HG03097 (cell line): ENCODE results near the gene AGBL1.

Experiments
- ATAC-seq: cut with Tn5 transposase; IDR thresholded peaks from one replicate; pipeline ENCODE4 v1.9.1; 2021; ENCODE audit not compliant: unreplicated experiment, low FRiP score

The AGBL1 gene

DNA sequence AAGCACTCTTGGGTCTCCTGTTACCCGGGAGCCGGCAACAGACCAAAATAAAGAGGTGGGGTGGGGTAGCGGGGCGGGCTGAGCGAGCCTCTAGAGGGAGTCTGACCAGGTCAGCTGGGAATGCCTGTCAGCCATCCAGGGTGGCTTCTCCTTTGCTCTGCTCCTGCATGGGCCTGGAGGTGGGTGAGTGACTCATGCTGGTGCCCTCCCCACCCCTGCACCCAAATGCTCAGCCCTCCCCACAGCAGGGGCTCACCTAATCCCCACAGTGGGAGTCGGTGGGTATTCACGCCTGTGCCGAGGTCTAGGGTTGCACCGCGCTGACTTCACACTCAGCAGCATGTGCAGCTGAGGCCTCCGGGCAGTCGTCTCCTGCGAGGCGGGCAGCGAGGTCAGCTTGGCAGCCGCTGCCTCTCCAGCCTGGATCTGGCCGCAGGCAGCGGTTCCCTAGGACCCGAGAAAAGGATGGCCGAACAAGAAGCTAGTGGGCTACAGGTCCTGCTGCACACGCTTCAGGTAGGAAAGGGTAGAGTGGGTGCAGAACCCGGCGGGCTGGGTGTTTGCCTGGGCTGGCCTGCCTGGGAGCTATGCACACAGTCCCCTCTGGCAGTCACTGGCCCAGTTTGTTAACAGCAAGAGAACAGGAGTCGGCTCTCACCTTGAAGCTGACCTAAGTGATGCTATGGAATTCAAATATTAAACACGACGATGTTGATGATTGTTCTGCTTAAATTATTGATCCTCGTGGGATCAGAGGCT, at the start of gene AGBL1:
AGBL1 (plus strand) TSS at position 364 of the 759 bp plus-strand sequence.
- ATAC-seq, result no peak

DNA sequence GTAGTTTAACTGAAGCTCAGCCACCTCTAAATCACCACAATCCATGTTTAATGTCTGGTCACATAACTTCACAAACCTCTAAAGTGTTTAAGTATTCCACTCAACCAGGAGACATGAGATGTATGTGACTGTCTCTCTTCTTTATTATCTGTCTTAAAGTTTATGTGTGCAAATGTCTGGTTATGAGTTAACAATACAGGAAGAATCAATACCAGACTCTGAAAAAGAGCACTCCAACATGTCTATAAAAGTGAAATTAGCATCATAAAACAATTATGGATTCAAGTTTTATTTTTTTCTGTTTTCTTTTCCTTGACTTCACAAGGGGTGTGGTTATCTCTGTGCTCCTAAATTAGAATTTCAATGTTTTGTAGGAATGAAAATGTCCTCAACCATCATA, 44.8 kb upstream of the AGBL1 start:
- ATAC-seq, result no peak

DNA sequence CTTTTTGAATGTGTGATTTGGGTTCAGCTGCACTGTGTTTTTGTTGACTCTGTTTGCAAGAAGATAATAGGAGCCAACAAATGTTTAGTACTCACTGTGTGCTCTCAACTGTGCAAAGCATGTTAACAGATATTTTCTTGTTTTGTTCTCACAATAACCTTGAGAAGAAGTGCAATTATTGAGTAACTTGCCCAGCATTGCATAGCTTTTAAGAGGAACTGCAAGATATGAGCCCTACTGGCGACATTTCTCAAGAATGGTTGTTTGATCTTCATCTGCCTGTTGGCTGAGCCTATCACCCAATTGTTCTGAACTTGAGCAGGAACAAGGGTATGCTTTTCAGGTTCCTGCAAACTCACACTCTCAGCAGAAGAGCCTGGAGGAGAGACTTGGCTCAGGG, 43.4 kb upstream of the AGBL1 start:
- no peak for ATAC-seq

DNA sequence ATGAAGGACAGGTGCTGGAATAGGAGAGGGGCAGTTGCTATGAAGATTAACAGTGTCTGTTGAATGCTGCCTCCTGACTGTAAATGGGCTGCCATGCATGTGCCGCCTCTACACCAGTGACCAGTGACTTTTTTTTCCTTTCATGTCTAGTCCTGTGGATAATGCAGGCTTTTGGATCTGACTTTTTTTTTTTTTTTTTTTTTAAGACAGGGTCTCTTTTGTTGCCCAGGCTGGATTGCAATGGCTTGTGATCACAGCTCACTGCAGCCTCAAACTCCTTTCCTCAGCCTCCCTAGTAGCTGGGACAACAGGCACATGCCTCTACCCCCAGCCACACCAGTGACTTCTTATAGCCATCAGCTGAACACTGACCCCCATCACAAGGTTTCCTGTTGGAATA, 41.2 kb upstream of the AGBL1 start:
- ATAC-seq, result no peak

DNA sequence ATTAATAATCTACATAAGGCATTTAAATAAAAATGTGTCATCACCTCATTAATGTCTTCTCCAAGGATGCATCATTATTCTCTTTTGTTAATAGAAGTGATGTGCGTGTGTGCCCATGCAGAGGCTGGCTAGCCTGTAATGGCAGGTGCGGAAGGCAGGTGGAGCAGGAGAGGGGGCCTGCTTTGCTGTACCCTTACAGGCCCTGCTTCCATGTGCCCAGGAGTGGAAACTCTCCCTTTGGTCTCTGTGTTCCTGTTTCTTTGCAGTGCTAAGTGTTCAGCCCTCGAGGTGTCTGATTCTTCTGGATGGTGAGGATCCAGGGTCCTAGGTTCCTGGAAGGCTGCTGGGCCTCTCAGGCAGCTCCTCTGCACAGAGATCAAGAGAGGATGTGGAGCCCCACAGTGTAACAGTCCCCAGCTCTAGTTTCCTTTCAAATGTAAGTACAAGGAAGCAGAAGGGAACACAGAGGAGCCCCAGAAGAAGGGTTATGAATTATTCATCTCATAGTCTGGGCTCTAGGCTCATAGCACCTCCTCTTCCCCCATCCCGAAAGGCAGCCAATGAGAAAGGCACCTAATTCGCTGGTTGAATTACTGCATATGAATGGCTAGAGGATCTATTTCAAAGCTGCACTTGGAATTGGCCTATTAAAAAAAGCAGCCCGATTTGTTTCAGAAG, 39.2 kb upstream of the AGBL1 start:
- ATAC-seq, result no peak

DNA sequence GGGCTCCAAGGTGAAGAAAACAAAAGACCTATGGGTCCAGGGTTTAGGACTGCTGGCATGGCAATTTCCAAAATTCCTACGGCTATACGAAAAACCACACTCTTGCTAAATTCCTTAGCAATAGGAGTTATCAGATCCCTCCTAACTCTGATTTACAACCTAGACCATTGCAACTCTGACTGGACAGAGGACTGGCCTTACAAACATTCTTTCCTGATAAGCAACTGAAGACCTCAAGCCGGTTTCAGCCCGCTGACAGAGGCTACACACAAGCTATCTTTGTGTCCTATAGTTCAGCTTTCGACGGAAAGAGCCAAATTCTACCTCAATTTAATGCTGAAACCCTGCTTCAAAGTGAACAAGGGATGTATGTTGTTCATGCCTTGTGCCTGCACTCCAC, 38.3 kb upstream of the AGBL1 start:
- no peak for ATAC-seq

DNA sequence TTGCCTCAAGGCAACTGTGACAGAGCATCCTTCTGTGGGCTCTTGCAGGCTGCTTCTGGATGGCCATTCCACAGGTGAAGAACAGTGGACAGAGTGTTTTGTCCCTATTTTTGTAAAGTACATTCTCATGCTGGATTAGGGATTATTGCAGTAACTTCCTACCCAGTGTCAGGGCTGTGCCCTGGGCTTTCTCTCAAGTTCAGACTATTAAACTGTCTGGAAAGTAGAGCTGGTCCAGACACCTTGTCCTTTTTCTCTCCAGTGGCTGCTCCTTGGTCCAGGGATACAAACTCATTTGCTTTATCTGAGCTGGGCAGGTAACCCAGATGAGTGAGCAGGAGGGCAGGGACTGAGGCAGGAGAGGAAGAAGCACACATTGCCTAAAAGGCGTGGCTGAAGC, 37.4 kb upstream of the AGBL1 start:
- ATAC-seq, result no peak

DNA sequence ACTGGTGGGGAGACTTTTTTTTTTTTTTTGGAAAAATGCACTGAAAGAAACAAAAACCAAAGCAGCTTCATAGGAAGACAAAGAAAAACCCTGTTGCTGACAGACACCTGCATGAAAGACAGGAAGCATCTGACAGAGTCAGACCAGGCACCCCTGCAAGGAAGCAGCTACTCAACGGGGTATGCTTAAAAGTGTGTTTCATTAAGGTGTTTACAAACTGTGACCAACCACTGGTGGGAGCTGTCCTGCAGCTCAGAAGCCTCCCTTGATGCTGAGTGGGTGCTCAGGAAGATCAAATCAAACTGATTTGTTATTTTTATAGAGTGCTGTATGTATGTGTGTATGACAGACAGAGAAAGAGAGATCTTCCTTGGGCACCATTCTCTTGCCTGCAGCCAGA, 34.7 kb upstream of the AGBL1 start:
- ATAC-seq, result no peak

DNA sequence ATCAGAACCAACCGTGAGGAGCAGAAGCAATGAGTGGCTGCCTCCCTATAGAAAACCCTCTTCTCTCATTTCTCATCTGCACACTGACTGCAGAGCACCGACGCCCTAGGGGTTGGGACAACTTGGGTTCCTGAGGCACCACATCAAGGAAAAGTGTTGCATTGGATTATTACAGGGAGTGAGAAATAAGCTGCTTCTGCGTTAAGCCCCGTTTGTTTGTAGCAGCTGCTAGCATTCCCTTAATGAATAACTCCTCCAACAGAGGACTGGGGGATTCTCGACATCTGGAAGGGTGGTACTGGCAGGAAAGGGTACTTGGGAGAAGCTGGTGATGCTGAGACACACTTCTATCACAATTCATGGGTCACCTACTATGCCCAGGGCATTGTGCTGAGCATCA, 25.3 kb upstream of the AGBL1 start:
- ATAC-seq, result no peak

DNA sequence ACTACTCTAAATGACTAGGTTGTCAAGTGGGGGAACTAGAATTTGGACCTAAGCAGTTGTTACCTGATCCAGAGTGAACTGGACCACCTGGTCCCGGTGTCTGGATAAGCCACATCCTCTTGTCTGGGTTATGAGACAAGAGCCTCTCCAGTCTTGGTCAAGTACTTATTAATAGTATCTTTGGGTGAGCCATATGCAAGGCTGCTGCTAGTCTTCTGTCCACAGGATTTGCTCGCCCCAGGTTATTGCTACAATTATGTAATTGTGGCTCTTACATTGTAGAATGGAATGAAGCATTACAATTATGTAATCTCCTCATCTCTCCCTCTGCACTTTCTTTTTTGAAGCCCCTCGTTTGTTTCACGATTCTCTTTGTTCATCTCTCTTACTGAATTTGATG, 24.0 kb upstream of the AGBL1 start:
- ATAC-seq, result no peak

DNA sequence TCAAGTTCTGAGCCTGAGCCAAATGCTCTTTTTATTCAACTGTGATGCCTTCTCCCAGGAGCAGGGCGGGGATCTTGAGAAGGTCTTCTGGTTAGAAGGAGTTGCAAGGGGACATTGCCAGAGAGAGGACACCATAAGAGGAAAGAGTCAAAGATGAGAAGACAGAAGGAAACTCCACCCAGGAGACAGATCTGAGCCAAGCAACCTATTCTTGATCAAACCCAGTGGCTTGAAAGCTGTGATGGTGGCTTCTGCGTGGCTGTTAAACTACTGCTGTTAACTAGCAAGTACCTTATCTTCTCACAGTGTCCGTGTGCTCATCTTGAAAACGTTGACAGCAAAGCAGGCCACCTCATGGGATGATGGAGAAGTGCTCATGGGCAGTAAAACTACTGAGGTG, 19.8 kb upstream of the AGBL1 start:
- no peak for ATAC-seq

DNA sequence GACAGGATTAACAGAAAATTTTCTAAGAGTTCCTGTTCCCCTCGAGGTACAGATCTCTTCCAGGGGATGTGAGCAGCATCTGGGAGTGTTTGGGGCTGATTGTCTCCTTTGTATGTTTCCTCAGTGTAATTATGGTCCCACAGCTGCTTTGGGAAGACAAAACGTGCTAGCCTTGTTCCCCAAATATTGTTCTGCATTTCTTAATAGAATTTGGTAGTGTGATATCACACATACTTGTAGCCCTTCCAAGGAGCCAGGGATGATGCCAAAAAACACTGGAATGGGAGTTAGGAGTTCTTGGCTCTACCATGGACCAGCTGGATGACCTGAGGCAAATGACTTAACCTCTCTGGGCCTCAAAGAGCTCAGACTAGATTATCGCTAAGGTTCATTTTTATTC, 19.0 kb upstream of the AGBL1 start:
- ATAC-seq, result no peak

DNA sequence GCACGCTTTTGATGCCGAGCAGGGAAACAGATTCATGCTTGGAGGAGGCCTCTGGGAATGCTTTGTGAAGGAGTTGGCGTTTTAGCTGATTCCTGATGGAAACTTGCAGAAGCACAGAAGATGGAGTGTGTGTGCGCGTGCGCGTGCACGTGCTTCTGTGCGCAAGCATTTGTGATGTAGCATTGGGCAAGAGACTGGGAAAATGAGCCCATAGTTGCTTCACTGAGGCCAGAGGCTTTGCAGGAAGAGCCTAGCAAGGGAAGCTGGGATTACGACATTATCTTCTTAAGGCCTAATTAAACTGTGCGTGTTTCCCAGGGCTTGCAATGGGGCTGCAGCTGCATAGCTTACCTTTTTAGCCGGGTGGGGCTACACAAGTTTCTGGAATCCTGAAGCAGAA, 18.1 kb upstream of the AGBL1 start:
- no peak for ATAC-seq

DNA sequence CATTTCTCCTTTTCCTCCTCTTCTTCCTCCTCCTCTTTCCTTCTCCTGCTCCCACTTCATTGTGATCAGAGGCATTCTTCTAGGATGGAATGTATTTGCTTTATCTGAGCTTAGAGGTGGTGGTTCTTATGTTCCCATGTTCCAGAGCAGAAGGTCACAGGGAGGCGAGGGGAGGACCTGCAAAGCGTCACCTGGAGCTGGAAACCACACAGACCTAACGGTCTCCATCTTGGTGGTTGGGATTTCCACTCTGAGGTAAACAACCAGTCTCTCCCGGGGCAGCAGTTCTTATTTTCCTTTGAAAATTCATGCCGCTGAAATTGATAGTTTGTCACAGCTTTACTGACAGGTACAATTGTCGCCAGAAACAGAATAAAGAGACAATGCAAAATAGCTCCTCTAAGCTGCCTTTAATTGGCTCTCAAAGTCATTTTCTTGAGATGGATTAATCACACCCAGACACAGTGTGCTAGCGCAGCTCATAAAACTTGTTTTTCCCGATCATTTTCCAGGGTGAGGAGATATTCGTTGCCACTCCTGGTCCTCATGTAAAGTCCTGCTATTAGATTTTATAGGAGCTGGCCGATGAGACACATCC, 16.9 kb upstream of the AGBL1 start:
- ATAC-seq, result no peak

DNA sequence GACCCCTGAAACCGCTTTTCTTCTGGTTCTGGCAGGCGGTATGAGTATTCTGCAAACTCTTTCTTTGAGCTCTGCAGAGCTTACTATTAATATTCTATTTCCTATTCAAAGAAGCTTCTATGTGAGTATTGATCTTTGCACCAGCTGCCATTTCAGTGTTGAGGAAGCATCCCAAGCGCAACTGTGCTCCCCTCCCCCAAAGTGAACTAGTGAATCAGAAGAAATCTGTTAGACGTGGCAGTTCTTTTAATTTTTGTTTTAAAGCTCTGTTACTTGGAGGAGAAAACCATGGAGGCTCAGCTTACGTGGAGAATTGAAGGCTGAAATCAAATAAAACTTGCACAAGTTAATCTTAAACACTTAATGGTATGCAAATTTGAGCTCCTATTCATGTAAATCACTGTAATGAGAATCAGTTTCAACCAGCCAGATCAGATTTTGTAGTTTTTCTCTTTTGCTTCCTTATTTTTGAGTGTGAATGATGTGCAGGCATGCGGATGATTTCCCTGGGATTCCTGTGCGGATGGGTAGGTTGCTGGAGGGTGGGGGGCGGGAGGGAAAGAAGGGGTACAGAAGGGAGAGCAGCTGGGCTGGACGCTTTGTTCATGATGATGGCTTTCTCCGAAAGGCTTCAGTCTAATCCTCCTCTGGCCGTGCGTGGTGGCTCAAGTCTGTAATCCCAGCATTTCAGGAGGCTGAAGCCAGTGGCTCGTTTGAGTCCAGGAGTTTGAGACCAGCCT, 16.1 kb upstream of the AGBL1 start:
- ATAC-seq, result no peak

DNA sequence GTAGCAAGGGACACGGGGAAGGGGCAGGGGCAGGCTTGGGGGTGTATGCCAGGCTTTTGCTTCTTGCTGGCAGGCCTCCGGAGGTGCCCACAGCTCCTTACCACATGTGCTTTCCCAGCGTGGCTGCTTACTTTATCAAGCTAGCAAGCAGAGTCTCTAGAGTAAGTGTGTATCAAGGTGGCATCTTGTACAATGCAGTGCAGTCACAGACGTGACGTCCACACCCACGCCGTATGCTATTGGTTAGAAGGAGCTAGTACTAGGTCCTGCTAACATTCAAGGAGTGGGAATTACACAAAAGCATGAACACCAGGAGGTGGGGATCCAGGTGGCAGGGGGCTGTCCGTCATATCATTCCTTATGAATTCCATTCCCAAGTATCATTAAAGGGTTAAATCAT, 15.3 kb upstream of the AGBL1 start:
- no peak for ATAC-seq

DNA sequence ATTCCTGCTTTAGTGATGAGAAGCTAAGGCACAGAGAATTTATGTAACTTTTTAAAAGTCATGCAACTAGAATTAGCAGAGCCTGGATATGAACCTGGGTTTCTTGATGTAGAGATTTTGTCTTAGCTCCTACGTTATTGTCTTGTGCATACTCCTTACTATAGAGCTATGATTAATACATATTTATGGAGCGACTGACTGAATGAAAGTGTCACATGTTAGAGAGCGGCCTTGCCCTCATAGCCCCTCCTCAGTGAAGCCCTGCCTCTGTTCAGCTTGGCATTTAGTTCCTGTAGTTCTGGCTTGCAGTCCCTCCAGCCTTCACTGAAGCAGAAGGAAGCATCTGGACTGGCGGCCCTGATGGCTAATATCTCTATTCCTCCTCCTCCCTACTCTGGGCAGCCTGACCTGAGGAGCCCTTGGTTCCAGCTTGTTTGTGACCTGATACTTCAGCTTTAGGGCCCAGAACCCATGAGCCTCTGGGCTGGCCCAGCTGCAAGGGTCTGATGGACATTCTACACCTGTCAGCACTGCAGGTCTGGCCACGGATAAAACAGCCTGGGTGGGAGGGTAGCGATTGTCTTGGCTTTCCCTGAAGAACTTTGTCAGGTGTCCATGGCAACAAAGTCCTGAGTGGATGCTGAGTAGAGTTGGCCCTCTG, 13.4 kb upstream of the AGBL1 start:
- no peak for ATAC-seq

DNA sequence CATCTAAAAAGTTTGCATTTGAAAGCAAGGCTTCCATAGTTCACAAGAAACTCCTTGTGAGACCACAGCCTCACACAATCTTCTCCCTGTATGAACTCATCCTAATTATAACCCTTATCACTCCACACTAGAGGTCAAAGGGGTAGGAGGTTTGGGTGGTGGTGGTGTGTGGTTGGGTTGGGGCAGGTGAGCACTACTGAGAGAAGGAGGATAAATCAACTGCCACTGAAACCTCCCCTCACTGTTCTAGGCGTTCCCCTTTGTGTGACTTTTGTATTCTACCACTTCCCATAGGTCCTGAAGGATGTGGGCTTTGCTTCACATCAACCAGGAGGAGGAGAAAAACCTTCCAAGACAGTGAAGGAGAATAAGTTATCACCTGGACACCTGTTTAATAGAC, 6.4 kb upstream of the AGBL1 start:
- ATAC-seq, result no peak

DNA sequence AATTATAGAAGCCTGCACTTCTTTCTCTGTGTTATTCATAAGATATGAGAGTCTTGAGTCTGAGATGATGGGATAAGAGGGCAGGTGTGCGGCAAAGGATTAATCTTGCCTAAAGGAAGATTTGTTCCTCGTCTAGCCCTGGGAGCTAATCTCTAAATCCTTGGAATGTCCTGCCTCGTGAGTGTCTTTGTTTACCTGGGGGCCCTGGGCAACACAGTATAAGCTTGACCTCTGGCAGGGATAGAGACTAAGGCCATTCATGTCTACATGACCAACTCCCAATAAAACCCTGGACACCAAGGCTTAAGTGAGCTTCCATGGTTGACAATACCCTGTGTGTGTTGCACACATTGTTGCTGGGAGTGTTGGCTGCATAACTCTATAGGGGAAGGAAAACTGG, 3.2 kb upstream of the AGBL1 start:
- no peak for ATAC-seq

DNA sequence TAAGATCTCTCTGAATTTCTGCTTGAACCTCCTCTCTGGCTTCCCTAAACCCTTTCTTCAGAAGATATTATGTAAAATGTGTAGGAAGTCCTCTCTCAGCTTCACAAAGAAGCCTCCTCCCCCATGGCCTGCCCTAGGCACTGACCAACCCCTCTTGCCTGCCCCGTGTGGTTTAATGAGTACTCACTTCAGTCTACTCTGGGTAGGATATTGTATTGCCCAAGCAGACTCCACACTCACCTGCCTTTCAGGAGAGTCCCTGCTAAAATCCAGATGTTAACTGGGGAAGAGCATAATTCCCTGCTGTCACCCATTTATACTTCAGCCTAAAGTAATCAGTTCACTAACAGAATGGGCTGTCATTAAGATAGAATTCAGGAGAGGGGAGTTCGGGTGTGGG, 2.6 kb upstream of the AGBL1 start:
- no peak for ATAC-seq

DNA sequence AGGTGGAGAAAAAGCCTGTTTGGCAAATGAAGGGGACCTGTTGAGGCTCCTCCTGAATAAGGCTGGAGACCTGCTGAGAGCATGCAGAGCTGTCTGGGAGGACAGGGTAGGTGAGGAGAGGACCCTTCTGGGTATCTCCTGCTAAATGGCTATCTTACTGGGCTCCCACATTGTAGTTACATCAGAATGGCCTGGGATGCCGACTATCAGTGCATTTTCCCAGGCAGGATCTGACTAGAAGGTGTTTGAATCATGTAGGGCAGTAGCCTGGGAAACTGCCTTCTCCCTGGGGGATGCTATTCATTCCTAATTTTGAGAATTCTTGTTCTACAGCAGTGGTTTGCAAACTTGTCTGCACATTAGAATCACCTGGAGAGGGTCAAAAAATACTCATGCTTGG, 631 bp downstream of the AGBL1 start:
- no peak for ATAC-seq
